Cortex of kidney (tissue), 1 donor: ENCODE data around the gene ADAMTSL5.
"Not testable (repeated sequence)": the region's sequence is repeated elsewhere in the genome, so short reads cannot be mapped to it uniquely, and the experiment has no call there.

ENCODE experiments used
- DNase-seq: peaks from one replicate; lab custom pipeline; 2025; lab: John Stamatoyannopoulos, UW

ADAMTSL5 gene

GRCh38 chr19:1512671-1513498 lies at the start of gene ADAMTSL5:
ADAMTSL5 (minus strand) TSS chr19:1513019; CDS start chr19:1510943, 2,076 bp downstream.
- DNase-seq: no peak

- DNase-seq: no peak
Observed at GRCh38 chr19:1561236-1561842, 48.5 kb upstream of the ADAMTSL5 start.

DNA sequence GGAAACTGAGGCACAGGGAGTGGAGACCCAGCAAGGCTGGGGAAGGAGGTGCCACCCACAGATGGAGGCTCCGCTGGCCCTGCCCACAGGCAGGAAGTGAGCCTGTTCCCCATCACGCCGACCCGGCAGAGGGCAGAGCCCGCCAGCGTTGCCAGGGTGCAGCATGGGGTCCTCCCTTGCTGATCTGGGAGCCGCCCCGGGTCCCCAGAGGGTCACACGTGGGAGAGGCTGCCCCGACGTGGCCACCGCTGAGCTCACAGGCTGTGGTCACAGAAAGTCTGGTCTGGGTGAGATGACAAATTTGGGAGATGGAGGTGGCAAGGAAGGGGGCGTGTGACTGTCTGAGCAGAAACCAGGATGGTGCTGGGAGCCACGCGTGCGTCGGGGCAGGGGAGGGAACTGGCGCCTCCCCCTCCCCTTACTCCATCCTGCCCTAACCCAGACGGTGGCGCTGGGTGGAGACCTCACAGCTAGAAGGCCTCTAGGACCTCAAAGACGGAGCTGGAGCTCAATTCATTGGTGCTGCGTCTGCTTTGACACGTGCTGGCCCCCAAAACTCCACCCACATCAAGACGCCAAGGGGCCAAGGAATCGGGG lies 47.6 kb upstream of the ADAMTSL5 start:
- no peak for DNase-seq

- no peak for DNase-seq
Observed at GRCh38 chr19:1558552-1558951, 45.7 kb upstream of the ADAMTSL5 start.

DNA sequence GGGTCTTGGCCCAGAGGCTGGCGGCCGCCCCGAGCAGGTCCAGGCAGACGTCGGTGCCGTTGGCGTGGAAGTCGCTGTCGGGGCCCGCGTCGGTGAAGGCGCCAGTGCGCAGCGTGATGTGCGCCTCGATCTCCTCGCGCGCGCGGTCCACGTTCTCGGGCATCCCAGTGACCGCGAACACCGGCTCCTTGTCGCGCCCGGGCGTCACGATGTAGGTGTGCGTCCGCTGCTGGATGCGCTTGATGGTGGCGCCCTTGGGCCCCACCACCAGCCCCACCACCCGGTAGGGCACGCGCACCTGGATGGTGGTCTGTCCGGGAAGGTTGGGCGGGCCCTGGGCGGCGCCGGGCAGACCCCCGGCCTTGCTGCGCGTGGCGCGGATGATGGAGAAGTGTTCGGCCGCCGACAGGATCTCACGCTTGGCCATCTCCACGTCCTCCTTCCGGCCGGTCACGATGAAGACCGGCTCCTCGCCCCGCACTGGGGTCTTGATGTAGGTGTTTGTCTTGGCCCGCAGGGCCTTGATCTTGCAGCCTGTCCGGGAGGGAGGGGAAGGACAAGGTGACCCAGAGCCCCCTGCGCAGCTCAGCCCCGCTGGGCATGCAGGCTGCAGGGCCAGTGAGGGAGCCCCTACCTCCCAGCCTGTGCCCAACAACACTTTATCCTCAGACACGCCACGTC lies 43.7 kb upstream of the ADAMTSL5 start:
- DNase-seq: no peak

GRCh38 chr19:1555487-1556389 lies 42.9 kb upstream of the ADAMTSL5 start:
- no peak for DNase-seq

DNA sequence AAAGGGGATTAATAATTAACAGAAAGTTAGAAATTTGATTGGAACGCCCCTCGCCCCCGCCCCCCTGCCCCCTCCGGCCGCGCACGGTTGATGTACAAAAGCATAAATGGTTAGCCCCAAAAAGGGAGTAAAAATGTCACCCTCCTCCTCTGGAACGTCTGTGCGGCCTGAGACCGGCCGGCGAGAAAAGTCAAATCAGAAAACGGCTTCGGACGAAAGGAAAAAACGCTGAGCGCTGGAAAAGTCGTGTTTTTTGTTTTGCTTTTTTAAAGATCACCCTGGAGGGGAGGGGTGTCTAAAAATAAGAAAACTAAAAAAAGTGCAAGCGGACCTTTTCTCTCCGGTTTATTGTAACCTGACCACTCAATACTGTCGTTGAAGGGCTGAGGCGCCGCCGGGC lies 42.1 kb upstream of the ADAMTSL5 start:
- DNase-seq: no peak

GRCh38 chr19:1553415-1553814 lies 40.6 kb upstream of the ADAMTSL5 start:
- DNase-seq: no peak

DNA sequence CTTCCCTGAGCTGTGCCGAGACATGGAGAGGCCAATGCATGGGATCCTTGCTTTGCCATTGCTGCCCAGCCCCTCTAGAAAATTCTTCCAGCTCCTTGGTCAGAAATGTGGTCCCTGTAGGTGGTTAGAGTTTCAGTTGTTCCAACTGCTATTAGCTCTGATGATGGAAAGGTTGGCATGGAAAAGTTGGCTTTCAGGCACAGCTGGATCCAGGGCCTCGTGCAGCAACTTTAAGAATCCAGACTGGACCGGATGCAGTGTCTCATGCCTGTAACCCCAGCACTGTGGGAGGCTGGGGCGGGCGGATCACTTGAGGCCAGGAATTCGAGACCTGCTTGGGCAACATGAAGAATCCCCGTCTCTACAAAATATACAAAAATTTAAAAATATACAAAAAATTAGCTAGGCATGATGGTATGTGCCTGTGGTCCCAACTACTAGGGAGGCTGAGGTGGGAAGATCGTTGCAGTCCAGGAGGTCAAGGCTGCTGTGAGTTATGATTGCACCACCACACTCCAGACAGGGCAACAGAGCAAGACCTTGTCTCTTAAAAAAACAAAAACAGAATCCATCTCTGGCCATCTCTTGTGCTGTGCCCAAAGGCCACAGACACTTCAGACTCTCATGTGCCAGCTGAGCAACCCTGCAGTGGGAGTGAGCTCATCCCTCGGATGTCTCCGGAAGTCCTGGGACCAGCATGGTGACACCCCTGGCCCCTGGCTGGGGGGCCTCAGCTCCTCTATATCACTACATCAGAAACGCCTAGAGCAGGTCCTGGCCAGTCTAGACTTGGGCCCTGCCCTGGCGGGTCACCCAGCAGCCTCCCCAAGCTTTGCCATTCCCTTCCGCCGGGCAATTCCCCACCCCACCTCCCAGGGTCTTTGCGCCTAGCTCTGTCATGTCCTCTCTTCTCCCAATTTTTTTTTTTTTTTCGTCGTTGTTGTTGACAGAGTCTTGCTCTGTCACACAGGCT lies 38.5 kb upstream of the ADAMTSL5 start:
- DNase-seq: no peak

- DNase-seq: no peak
Observed at GRCh38 chr19:1549332-1549945, 36.6 kb upstream of the ADAMTSL5 start.

GRCh38 chr19:1540365-1540925 lies 27.6 kb upstream of the ADAMTSL5 start:
- DNase-seq: no peak

- DNase-seq: not testable (repeated sequence)
Observed at GRCh38 chr19:1539749-1540148, 26.9 kb upstream of the ADAMTSL5 start.

GRCh38 chr19:1538978-1539377 lies 26.2 kb upstream of the ADAMTSL5 start:
- no peak for DNase-seq

- not testable (repeated sequence) for DNase-seq
Observed at GRCh38 chr19:1535699-1536098, 22.9 kb upstream of the ADAMTSL5 start.

- no peak for DNase-seq
Observed at GRCh38 chr19:1534972-1535371, 22.2 kb upstream of the ADAMTSL5 start.

- DNase-seq: no peak
Observed at GRCh38 chr19:1533510-1534150, 20.8 kb upstream of the ADAMTSL5 start.

DNA sequence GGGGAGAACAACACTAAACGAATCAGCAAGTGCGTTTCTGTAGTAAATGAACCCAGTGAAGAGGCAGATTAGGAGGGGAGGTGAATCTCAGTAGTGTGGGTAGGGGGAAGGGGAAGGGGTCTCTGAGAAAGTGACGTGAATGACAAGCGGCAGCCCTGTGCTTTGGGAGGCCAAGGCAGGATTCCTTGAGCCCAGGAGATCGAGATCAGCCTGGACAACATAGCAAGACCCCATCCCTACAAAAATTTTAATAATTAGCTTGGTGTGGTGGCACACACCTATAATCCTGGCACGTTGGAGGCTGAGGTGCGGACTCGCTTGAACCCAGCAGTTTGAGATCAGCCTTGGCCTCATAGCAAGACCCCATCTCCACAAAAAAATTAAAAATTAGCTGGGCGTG lies 19.2 kb upstream of the ADAMTSL5 start:
- DNase-seq: no peak

DNA sequence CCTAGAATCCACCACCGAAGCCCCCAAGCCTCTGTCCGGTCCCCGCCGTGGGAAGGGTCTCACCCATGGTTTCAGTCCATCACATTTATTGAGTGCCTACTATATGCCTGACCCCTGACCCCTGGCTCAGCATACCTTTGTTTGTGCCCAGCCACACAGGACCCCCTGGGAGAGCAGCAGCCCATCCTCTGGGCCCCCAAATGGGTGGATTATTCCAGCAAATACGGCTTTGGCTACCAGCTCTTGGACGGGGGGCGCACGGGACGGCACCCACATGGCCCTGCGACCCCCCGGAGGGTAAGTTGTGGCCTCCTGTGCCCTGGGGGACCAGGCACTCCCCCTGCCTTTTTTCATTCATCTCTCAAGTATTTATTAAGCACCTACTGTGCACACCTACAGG lies 18.8 kb upstream of the ADAMTSL5 start:
- no peak for DNase-seq

DNA sequence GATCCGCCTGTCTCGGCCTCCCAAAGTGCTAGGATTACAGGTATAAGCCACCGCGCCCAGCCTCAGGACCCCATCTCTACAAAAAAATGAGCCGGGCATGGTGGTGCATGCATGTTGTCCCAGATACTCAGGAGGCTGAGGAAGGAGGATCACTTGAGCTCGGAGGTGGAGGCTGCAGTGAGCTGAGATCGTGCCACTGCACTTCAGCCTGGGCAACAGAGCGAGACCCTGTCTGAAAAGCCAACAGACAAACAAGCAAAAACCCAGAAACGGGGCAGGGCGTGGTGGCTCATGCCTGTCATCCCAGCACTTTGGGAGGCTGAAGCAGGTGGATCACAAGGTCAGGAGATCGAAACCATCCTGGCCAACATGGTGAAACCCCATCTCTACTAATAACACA lies 18.0 kb upstream of the ADAMTSL5 start:
- not testable (repeated sequence) for DNase-seq
